HG03520 (cell line): ENCODE data around the gene CPLANE2.
"Not testable (repeated sequence)": the region's sequence is repeated elsewhere in the genome, so short reads cannot be mapped to it uniquely, and the experiment has no call there.

Experiments used
- ATAC-seq: cut with Tn5 transposase; IDR thresholded peaks from one replicate; pipeline ENCODE4 v1.9.1; 2021; ENCODE audit warnings: mild to moderate bottlenecking, moderate library complexity; ENCODE audit not compliant: unreplicated experiment

Gene CPLANE2

GRCh38 chr1:16249596-16250241, 12.7 kb upstream of the CPLANE2 start:
- no peak for ATAC-seq

GRCh38 chr1:16248603-16249516, 11.9 kb upstream of the CPLANE2 start:
- no peak for ATAC-seq

DNA sequence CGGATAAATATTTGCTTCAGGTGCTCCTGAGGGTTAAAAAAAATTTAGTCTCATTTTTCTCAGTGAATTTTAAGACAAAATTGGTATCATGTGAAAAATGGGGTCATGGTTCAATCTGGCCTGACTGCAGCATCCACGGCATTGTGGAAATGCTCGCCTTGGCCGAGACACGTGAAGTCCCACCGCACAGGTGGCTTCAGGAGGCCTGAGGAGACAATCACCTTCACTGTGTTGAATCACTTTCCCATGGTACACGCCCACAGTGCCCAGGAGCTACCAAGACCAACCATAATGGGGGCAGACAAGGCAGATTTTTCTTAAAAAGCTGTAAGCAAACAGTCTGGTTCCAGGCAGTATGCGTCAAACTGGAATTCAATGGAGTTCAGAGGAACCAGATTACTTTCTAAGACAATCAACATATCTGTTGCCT, 11.0 kb upstream of the CPLANE2 start:
- no peak for ATAC-seq

DNA sequence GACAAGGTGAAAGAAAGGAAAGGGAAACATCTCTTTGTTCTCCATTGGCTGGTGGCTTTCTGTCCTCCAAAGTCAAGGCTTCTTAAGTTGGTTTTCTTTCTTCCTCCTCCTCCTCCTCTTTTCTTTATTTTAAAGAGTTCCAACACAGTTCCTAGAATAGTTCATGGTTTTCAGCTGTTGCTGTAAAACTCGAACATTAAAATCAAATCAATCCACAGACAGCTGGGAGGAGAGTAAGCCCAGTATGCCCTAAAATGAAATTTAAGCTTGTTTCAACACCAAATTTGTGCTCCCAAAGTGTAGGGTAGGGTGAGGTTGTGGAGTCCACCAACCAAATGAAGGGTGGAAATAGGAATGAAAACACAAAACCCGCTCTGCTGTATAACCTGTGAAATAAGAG, 10.5 kb upstream of the CPLANE2 start:
- ATAC-seq: no peak

DNA sequence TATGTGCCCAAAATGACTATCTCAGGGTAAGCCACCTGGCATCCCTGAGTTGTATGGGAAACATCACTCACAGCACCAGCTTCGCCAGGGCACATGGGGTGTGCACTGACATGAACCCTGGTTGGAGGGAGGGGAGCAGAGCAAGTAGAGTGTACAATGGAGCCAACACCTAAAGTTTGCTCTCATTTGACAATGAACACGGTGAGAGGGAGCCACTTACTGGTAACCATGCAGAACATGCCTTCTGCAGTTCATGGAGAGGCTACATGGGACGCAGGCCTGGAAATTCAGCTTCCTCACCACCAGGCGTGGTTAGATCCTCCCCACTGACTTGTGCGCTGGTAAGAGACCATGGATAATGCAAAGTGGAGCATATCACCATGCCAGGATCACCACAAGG, 10.0 kb upstream of the CPLANE2 start:
- no peak for ATAC-seq

- ATAC-seq: not testable (repeated sequence)
These were observed 9.3 kb upstream of the CPLANE2 start for GRCh38 chr1:16246239-16246638.

GRCh38 chr1:16245476-16246196, 8.7 kb upstream of the CPLANE2 start:
- ATAC-seq: no peak

GRCh38 chr1:16244650-16245285, 7.8 kb upstream of the CPLANE2 start:
- ATAC-seq: no peak

- ATAC-seq: no peak
These were observed 7.1 kb upstream of the CPLANE2 start for GRCh38 chr1:16243936-16244649.

GRCh38 chr1:16243215-16243610, 6.2 kb upstream of the CPLANE2 start:
- ATAC-seq: no peak

GRCh38 chr1:16242556-16243214, 5.7 kb upstream of the CPLANE2 start:
- ATAC-seq: no peak

DNA sequence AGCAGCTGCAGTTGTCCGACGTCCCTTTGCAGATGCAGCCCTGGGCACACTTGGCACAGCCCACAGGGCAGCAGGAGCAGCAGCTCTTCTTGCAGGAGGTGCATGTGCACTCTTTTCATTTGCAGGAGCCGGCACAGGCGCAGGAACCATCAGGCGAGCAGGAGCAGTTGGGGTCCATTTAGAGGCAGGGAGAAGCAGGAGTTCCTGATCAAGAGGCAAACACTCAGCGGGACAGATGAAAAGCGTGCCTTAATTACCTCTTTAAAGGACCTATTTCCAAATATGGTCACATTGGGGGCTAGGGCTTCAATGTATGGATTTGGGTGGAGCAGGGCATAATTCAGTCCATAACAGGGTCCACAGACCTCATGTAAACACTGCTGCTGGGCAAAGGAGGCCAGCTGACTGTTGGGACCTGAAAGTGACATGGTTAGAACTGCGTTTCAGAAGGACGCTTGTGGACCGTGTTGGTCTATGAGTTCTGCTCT, 4.3 kb upstream of the CPLANE2 start:
- ATAC-seq: no peak

DNA sequence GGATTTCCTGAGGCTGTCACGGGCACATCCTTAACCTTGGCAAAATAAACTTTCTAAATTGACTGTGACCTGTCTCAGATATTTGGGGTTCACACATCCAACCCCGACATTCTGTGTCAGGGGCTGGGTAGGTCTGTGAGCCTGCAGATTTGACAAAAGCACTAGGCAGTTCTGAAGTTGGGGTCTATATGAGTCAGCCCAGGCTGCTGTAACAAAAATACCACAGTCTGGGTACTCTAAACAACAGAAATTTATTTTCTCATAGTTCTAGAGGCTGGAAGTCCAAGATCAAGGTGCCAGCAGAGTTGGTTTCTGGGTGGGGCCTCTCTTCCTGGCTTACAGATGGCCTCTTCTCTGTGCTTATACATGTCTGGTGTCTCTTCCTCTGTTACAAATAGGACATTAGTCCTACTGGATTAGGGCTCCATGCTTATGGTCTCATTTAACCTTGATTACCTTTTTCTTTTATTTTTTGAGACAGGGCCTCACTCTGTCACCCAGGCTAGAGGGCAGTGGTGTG, 3.0 kb upstream of the CPLANE2 start:
- no peak for ATAC-seq

DNA sequence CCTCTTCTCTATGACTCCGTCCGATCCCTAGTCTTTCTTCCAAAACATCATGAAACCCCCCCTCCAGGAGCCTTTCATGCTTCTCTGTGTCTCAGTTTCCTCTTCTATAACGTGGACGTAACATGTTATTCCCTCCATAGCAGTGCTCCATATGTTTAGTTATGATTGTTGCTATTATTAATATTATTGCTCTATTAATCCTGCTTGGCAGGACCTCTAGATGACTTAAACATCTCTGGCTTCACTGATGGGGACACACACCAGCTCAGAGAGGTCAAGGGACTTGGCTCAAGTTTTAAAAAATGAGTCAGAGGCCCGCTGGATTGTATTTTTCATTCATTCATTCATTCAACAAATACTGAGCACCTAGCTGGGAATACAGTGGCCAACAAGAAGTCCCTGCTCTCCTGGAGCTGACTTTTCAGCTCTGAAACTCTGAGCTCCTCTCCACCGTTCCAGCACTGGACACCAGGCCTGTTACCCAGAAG, 404 bp upstream of the CPLANE2 start:
- no peak for ATAC-seq

- ATAC-seq: peak; percentile 36
These were observed 956 bp downstream of the CPLANE2 start for GRCh38 chr1:16235944-16236510.

- no peak for ATAC-seq
These were observed 1.6 kb downstream of the CPLANE2 start for GRCh38 chr1:16235347-16235746.

GRCh38 chr1:16233431-16233830, 3.6 kb downstream of the CPLANE2 start:
- ATAC-seq: no peak

DNA sequence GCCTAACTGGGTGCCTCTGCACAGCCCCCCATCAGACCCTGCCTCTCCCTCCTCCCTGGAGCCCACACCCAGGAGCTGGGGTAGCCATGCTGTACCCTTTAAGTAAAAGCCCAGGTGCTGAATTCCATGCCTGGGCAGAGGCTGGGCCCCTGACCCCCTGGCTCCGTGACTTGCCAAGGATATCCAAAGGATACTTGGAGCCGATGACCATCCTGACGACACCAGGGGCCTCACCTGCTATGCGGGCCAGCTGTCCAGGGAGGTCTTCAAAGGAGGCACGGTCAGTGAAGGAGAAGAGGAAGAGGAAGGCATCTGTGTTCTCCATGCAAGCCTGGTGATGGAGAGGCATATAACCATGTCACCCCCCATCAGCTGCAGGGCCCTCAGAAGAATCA, 4.7 kb downstream of the CPLANE2 start:
- no peak for ATAC-seq
